Large intestine (tissue), 3 donors: ENCODE measurements around the gene SRMS. TPM values are rescaled to one million over a fixed set of nuclear protein-coding genes. Genes with fewer than 3 reads are reported as not detected.
A peak's percentile ranks its signal among the peaks of the same experiment; 100 is the strongest.

Source experiments
- DNase-seq, 2 donors: peaks; one replicate each; pipeline versions ENCODE4 v3.0.0 to v3.0.0-alpha.2; 2013
- H3K27ac ChIP-seq: one replicate; pipeline ENCODE4 v1.5.1; 2013; ENCODE audit warnings: low read length
- H3K27me3 ChIP-seq: 2 replicates; pipeline ENCODE4 v1.6.1; 2013; ENCODE audit warnings: low read length; ENCODE audit not compliant: control insufficient read depth, insufficient read depth
- H3K36me3 ChIP-seq: 2 replicates; pipeline ENCODE4 v1.6.1; 2013; ENCODE audit warnings: low read length; ENCODE audit not compliant: control insufficient read depth, insufficient read depth
- H3K4me1 ChIP-seq: one replicate; pipeline ENCODE4 v1.6.1; 2013; ENCODE audit warnings: low read length; ENCODE audit not compliant: control insufficient read depth, insufficient read depth
- H3K4me3 ChIP-seq: one replicate; pipeline ENCODE4 v1.5.1; 2013; ENCODE audit warnings: low read length
- H3K9me3 ChIP-seq: one replicate; pipeline ENCODE4 v1.6.1; 2013; ENCODE audit warnings: mild to moderate bottlenecking, low read depth, low read length, moderate library complexity; ENCODE audit not compliant: control insufficient read depth
- WGBS: methylation state at CpG from one replicate; pipeline ENCODE4 v1.1.5; 2013; ENCODE audit warnings: low lambda C conversion rate; ENCODE audit not compliant: insufficient coverage; 5-methylcytosine and 5-hydroxymethylcytosine counted together
- polyA plus RNA-seq: library from polyadenylated mRNA; unstranded; fragments of 120-200 nt; gene quantifications from one replicate; pipeline ENCODE4 v1.2.1, GENCODE V29; 2013

SRMS gene
- polyA plus RNA-seq, 1 donor = 0.16 TPM

DNA sequence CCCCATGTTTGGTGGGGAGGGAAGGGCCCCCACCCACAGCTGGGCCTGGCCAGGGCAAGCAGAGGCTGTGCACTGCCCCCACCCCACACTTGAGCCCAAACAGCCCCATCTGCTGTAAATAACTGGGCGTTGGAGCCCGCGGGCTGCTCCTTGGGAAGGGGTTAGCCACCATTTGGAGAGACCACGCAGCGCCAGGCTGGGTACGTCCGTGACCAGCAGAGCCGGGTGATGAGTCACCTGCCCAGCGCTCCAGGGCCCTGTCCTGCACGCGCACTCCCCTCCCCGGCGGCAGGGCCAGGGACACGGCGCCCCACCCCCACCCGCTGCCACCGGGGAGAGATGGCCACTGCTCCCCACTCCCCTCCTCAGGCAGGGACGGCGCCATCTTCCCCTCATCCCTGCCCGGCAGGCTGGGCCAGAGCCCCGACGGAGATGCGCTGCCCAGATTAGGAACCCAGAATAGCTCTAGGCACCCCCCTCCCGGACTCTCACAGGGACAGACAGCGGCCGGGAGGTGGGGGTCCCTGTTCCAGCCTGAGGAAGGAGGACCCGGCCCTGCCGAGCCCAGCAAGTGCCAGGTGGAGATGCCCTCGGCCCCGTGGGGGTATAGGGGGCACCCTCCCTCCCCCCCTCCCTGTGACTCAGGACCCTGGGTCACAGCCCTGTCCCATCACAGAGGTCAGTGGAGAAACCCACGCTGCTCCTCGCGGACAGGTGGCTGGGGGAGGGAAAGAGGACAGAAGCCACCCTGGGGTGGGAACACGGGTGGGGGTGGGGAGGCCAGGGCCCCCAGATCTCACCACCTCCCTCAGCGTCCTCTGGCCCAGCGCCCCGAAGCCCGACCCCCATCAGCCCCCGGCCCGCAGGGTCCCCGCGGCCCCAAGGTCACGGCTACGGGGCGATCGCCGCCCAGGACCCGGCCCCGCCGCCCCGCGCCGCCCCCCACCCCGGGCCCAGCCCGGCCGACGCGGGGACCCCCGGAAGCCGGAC is 49.3 kb downstream of the SRMS start:
- Histone ChIP-seq H3K4me3 (peak overlapping the region; percentile 13), H3K4me1 (no peaks in the 10 kb centered on the region), H3K27ac (no peak overlapping the region), H3K9me3 (peaks cover 21% of the 10 kb centered on the region), H3K27me3 (peaks cover 68% of the 10 kb centered on the region), H3K36me3 (no peaks in the 10 kb centered on the region)
- DNase-seq = no peak
- WGBS = no CpG with 5 or more reads among the region's 60 CpGs

GRCh38 chr20:63497138-63497945 is 50.2 kb downstream of the SRMS start:
- H3K4me3 ChIP-seq = no peak overlapping the region
- WGBS = no CpG with 5 or more reads among the region's 20 CpGs
- no peaks in the 10 kb centered on the region for H3K4me1 ChIP-seq
- H3K27ac ChIP-seq = no peak overlapping the region
- peaks cover 59% of the 10 kb centered on the region for H3K27me3 ChIP-seq
- no peaks in the 10 kb centered on the region for H3K36me3 ChIP-seq
- no peak for DNase-seq
- peaks cover 20% of the 10 kb centered on the region for H3K9me3 ChIP-seq

DNA sequence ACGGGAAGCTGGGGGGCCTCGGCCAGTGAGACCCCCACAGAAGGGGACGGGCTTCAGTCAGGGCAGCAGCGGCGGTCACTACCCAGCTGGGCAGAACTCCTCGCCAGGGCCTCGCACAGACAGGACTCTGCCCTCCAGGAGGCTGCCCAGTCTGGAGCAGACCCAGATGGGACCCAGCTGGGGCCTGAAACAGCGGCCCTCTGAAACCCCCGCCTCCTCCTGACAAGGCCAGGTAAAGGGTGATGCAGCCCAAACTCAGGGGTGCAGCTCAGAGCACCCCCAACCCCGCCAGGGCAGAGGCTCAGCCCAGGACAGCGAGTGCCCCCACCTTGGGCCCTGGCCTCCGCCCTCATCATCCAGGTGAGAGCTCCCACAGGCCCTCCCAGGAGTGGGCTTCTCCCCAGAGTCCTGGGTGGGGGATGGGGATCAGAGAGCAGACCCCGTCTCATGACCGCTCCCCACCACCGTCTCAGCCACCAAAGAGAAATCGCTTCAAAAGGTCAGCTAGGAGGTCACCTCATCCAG is 50.9 kb downstream of the SRMS start:
- WGBS = no CpG with 5 or more reads among the region's 16 CpGs
- no peak overlapping the region for H3K27ac ChIP-seq
- no peaks in the 10 kb centered on the region for H3K36me3 ChIP-seq
- DNase-seq = no peak
- no peaks in the 10 kb centered on the region for H3K4me1 ChIP-seq
- H3K9me3 ChIP-seq = peaks cover 17% of the 10 kb centered on the region
- peaks cover 54% of the 10 kb centered on the region for H3K27me3 ChIP-seq
- no peak overlapping the region for H3K4me3 ChIP-seq

DNA sequence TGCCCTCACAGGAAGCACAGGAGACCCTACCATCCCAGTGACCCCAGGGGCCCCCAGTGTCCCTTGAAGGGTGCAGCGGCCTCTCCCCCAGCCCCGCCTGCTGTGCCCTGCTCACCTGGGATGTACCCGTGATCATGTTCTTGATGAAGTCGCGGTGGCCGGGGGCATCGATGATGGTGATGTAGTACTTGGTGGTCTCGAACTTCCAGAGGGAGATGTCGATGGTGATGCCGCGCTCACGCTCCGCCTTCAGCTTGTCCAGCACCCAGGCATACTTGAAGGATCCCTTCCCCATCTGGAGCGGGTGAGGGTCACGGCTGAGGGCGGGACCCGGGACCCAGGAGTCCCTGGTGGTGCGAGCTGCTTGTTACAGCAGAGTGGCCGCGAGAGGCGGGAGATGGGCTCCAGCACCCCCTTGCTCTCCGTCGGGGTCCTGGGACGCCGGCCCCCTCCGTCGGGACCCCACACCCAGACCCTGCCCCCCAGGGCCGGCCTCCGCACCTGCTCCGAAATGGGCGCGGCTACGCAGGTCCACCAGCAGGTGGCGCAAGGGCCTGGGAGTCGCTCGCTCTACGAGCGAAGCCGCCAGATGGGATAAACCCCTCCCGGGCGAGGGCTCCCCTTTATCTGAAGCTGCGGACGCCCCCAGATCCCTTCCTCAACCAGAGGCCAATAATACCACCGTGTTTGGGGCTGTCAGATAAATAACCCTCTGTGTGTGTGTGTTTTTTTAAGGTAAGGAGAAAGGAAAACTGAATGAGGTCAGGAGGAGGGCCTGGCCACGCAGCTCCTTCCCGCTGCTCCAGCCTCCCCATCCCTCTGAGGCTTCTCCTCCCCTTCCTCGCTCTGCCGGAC is 51.6 kb downstream of the SRMS start:
- DNase-seq = peak in 1 of 2 donors; percentile 39
- no CpG with 5 or more reads among the region's 48 CpGs for WGBS
- Histone ChIP-seq H3K27ac (no peak overlapping the region), H3K9me3 (peaks cover 17% of the 10 kb centered on the region), H3K4me3 (no peak overlapping the region), H3K36me3 (no peaks in the 10 kb centered on the region), H3K4me1 (no peaks in the 10 kb centered on the region), H3K27me3 (peaks cover 49% of the 10 kb centered on the region)

DNA sequence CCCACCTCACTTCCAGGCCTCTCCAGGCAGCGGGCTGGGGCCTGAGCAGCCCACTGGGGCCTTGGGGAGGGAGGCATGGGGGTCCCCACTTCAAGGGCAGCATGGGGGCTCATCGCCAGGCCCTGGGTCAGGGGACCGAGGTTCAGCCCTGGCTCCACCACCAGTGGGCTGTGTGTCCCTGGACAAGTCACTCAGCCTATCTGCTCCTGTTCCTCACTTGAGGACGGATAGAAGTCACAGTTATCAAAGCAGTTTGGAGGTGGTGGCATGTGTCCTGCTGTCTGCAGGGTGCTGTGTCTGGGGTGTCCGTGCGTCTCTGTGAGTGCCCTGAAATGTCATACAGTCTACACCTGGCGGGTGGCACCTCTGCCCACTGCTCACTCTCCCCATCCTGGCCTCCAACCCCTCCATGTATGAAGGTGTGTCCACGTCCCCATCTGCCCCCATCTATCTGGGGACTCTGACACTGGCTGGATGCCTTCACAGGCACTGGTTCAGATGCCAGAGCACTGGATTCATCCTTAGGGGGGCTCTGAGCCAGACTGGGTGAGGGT is 52.3 kb downstream of the SRMS start:
- WGBS = no CpG with 5 or more reads among the region's 8 CpGs
- H3K36me3 ChIP-seq = no peaks in the 10 kb centered on the region
- no peak overlapping the region for H3K4me3 ChIP-seq
- no peaks in the 10 kb centered on the region for H3K4me1 ChIP-seq
- no peak for DNase-seq
- peaks cover 47% of the 10 kb centered on the region for H3K27me3 ChIP-seq
- peaks cover 17% of the 10 kb centered on the region for H3K9me3 ChIP-seq
- H3K27ac ChIP-seq = no peak overlapping the region

DNA sequence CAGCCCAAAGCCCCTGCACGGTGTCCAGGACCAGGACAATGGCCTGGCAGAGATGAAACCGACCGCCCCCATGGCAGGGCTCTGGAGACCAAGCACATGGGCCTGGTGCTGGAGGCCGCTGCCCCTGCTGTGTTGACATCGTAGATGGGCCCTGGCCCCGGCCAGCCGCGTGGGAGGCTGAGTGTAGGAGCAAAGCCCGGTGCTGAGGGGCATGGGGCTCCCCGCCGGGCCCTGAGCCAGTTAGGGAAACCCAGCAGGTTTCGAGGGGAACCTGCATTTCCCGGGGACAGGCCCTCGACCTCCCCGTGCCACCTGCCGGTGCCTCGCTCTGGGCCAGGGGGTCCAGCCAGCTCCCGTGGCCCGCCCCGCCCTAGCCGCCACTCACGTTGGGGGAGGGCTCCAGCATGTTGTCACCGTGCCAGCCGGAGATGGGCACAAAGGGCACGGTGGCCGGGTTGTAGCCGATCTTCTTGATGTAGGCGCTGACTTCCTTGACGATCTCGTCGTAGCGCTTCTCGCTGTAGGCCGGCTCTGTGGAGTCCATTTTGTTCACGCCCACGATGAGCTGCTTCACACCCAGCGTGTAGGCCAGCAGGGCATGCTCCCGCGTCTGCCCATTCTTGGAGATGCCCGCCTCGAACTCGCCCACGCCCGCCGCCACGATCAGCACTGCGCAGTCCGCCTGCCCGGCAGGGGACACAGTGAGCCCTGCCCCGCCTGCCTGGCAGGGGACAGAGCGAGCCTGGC is 53.0 kb downstream of the SRMS start:
- Histone ChIP-seq H3K36me3 (no peaks in the 10 kb centered on the region), H3K4me3 (no peak overlapping the region), H3K4me1 (no peaks in the 10 kb centered on the region), H3K27ac (no peak overlapping the region), H3K27me3 (peaks cover 40% of the 10 kb centered on the region), H3K9me3 (peaks cover 15% of the 10 kb centered on the region)
- WGBS = no CpG with 5 or more reads among the region's 51 CpGs
- DNase-seq = no peak

DNA sequence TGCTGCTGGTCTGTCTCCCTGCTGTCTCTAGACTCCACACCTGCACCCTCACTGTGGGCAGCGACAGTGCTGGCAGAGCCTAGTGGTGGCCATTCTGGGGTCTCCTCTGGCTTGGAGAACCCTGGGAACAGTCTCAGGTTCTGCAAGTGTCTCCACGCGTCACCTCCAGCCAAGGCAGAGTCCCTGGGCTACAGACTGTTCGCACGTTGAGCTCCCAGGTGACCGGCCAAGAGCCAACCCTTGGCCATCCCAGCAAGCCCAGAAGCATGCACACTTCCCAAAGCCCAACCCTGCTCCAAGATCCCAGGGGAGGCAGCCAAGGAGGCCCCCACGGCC is 53.5 kb downstream of the SRMS start:
- peaks cover 12% of the 10 kb centered on the region for H3K9me3 ChIP-seq
- H3K4me3 ChIP-seq = no peak overlapping the region
- H3K27ac ChIP-seq = no peak overlapping the region
- DNase-seq = no peak
- H3K27me3 ChIP-seq = peaks cover 39% of the 10 kb centered on the region
- H3K4me1 ChIP-seq = no peaks in the 10 kb centered on the region
- WGBS = no CpG with 5 or more reads among the region's 7 CpGs
- H3K36me3 ChIP-seq = no peaks in the 10 kb centered on the region

DNA sequence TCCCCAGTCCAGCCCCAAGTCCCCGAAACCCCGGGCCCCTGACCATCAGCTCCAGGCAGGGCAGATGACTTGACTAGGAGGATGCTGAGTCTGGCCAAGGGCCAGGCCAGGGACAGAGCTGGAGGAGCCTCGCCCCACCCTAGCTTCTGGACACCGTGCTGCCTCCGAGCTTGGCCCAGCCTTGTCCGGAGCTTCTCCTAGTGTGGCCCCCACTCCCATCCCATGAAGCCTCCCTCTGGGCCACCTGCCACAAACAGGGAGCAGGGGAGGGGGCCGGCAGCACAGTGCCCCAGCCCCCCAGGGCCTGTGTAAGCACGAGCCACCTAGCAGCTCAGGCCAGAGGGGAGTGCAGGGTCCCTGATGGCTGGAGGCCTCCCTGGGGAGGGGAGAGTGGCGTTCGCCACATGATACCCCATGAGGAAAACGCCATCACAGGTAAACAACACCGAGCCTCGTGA is 54.0 kb downstream of the SRMS start:
- no peak overlapping the region for H3K27ac ChIP-seq
- H3K9me3 ChIP-seq = peaks cover 12% of the 10 kb centered on the region
- H3K27me3 ChIP-seq = peaks cover 41% of the 10 kb centered on the region
- H3K4me1 ChIP-seq = no peaks in the 10 kb centered on the region
- no peak overlapping the region for H3K4me3 ChIP-seq
- no peak for DNase-seq
- H3K36me3 ChIP-seq = no peaks in the 10 kb centered on the region
- no CpG with 5 or more reads among the region's 13 CpGs for WGBS

DNA sequence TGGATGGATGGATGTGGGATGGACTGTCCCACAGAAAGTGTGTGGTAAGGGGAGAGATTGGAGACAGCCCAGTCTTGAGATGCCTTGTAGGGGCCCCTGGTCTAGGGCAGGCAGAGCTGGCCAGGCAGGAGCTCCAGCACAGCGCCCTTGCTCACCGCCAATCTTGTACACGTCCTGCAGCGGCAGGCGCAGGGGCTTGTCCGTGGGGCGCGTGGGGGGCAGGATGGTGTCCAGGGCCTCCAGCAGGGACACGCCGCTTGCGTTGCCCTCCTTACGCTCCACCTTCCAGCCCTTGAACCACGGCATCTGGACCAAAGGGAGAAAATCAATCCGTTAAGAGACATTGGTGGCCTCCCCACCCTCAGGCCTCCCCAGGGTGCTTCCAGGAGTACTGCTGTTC is 54.6 kb downstream of the SRMS start:
- no peaks in the 10 kb centered on the region for H3K36me3 ChIP-seq
- H3K4me3 ChIP-seq = no peak overlapping the region
- H3K4me1 ChIP-seq = no peaks in the 10 kb centered on the region
- WGBS = no CpG with 5 or more reads among the region's 14 CpGs
- peaks cover 8% of the 10 kb centered on the region for H3K9me3 ChIP-seq
- no peak overlapping the region for H3K27ac ChIP-seq
- no peak for DNase-seq
- H3K27me3 ChIP-seq = peaks cover 36% of the 10 kb centered on the region
